Brain microvascular endothelial cell (primary cell): ENCODE results near the gene IBA57.

Experiments
- DNase-seq: peaks from one replicate; pipeline ENCODE4 v3.0.0-alpha.2; 2020
- H3K27ac ChIP-seq: fragments of 250-450 bp; sonication (Bioruptor Pico); 2 replicates; pipeline ENCODE4 v1.5.1; 2020; ENCODE audit warnings: mild to moderate bottlenecking, moderate library complexity
- H3K27me3 ChIP-seq: fragments of 250-450 bp; sonication (Bioruptor Pico); replicated peaks from 2 replicates; pipeline ENCODE4 v1.5.1; 2020; ENCODE audit warnings: mild to moderate bottlenecking
- H3K36me3 ChIP-seq: fragments of 250-450 bp; sonication (Bioruptor Pico); replicated peaks from 2 replicates; pipeline ENCODE4 v1.5.1; 2020; ENCODE audit warnings: mild to moderate bottlenecking
- H3K4me3 ChIP-seq: 2 replicates; pipeline ENCODE4 v1.5.1; 2011; ENCODE audit warnings: low read depth, mild to moderate bottlenecking, control low read depth, low read length, moderate library complexity
- CTCF ChIP-seq: IDR thresholded peaks from 2 replicates; pipeline ENCODE4 v1.5.1; 2011; ENCODE audit warnings: low read depth, mild to moderate bottlenecking, moderate library complexity, low read length, control low read depth, inconsistent platforms; ENCODE audit errors: missing control alignments
- in situ Hi-C: cut with HindIII; loops from 2 replicates; pipeline ENCODE4 v1.10.0; 2017; ENCODE audit warnings: low sequenced_read_pairs, low pct_ligation_motif_present

Gene IBA57

DNA sequence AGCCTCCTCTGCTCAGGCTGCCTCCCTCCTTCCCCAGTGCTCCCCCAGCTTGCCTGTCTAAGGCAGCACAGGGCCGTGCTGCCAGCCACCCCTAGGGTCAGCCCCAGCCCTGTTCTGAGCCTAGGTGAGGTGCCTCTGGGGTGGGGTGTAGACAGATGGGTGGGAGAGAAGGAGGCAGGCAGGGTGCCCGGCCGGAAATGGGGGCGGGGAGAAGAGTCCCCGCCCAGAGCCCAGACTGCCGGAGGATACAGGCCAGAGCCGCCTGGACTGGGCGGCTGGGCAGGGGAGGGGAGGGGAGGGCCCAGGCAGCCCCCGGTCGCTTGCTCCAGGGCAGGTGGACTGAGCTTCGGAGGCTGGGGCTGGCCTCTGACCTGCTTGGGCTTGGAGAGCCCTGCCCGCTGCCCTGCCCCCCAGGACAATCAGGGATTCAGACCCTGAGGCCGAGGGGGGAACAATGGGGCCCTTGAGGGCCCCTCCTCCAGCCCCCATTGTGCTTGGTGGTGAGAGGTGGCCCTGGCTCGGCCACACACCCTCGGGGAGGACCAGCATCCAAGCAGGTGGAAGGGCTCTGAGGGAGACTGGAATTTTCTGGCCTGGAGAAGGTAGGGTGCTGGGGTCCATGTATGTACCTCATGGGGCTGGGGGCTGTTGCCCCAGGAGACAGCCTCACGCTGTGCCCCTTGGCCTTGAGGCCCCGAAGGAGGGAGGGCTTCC, 16.0 kb upstream of the IBA57 start, which contains the start of gene GJC2:
Gene GJC2, plus strand, starts transcription at position 525 of the 714 bp plus-strand sequence. CDS start 7,829 bp downstream, outside the sequence.
- H3K27ac ChIP-seq: no peak within 1 kb of the TSS
- no peak within 1 kb of the TSS for H3K4me3 ChIP-seq
- H3K27me3 ChIP-seq: no peaks in the 10 kb centered on the region
- no peak for TF ChIP-seq CTCF
- in situ Hi-C loops: no loop called here
- peaks cover 14% of the 10 kb centered on the region for H3K36me3 ChIP-seq
- DNase-seq: no peak

GRCh38 chr1:228150120-228150460, 15.5 kb upstream of the IBA57 start:
- Histone ChIP-seq H3K27me3 (no peaks in the 10 kb centered on the region), H3K27ac (no peak overlapping the region), H3K4me3 (no peak overlapping the region), H3K36me3 (peaks cover 14% of the 10 kb centered on the region)
- in situ Hi-C loops: no loop called here
- TF ChIP-seq CTCF: no peak
- DNase-seq: no peak

- Histone ChIP-seq H3K4me3 (no peak overlapping the region), H3K27ac (no peak overlapping the region), H3K27me3 (no peaks in the 10 kb centered on the region), H3K36me3 (peaks cover 14% of the 10 kb centered on the region)
- in situ Hi-C loops: no loop called here
- no peak for TF ChIP-seq CTCF
- DNase-seq: no peak
These were observed 15.0 kb upstream of the IBA57 start for GRCh38 chr1:228150461-228151179.

- no peak for DNase-seq
- Histone ChIP-seq H3K27ac (no peak overlapping the region), H3K4me3 (no peak overlapping the region), H3K27me3 (no peaks in the 10 kb centered on the region), H3K36me3 (peaks cover 14% of the 10 kb centered on the region)
- in situ Hi-C loops: no loop called here
- TF ChIP-seq CTCF: no peak
These were observed 14.3 kb upstream of the IBA57 start for GRCh38 chr1:228151180-228151925.

DNA sequence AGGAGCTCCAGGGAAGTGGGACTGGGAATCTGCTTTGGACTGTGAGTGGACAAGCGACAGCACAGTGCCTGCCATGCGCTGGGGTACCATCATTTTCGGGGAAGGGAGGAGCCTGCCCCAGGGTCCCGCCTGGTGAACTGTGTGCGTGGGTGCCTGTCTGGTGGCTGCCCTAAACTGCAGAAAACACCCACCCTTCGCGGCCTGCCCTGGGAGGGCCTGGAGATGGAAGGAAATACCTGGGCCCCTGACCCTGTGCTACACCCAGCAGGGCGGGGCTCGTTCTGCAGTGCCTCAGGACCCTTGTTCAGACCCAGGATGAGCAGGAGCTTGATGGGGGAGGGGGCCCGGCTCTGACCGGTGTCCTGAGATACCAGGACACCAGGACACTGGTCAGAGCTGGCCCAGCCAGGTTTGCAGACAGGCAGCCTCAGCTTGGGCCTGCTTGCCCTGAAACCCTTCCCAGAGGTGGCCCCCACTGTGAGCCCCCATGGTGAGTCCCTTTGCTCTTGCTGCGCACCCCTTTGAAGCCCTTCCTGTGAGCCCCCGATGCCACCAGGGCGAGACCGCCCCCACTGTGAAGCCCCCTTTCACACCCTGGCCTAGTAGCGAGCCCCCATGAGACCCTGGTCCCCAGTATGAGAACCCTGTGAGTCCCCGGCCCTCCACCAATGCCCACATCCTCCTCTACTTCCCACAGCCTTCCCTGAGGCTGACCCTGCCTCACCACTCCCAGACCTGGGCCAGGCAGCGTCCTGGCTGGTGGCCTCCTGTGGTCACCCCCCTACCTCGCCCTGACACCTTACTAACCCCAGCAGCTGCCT, 13.3 kb upstream of the IBA57 start:
- in situ Hi-C loops: no loop called here
- Histone ChIP-seq H3K36me3 (peaks cover 11% of the 10 kb centered on the region), H3K27ac (no peak overlapping the region), H3K4me3 (no peak overlapping the region), H3K27me3 (no peaks in the 10 kb centered on the region)
- no peak for TF ChIP-seq CTCF
- no peak for DNase-seq
